Measurements from ENCODE around the gene PTGDR.

DNA sequence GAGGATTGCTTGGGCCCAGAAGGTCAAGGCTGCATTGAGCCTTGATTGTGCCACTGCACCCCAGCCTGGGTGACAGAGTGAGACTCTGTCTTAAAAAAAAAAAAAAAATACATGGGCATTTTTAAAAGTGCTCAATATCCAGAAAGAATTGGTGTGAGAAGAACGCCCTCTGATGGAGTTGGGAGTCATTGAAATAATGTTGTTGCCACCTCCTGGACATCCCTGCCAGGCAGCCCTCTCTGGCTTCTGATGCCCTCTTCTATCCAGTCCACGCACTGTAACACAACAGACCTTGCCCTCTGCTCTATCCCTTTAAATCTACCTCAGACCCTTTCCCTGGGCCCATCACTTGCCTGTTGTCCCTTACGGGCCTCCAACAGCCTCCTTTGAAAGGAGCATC is 4.9 kb downstream of the PTGDR start:
- TF ChIP-seq POLR2A (IDR thresholded peaks at IDR 0.05; ENCODE audit: low read depth) = no peak
- TF ChIP-seq, protein P1, sequence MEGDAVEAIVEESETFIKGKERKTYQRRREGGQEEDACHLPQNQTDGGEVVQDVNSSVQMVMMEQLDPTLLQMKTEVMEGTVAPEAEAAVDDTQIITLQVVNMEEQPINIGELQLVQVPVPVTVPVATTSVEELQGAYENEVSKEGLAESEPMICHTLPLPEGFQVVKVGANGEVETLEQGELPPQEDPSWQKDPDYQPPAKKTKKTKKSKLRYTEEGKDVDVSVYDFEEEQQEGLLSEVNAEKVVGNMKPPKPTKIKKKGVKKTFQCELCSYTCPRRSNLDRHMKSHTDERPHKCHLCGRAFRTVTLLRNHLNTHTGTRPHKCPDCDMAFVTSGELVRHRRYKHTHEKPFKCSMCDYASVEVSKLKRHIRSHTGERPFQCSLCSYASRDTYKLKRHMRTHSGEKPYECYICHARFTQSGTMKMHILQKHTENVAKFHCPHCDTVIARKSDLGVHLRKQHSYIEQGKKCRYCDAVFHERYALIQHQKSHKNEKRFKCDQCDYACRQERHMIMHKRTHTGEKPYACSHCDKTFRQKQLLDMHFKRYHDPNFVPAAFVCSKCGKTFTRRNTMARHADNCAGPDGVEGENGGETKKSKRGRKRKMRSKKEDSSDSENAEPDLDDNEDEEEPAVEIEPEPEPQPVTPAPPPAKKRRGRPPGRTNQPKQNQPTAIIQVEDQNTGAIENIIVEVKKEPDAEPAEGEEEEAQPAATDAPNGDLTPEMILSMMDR (IDR thresholded peaks at IDR 0.05) = no peak
